ENCODE results near the gene KRI1.

KRI1 gene

GRCh38 chr19:10603084-10603872, 37.5 kb upstream of the KRI1 start:
- TF ChIP-seq CTCF (IDR thresholded peaks at IDR 0.05; ENCODE audit: low read depth, low read length): no peak
- Histone ChIP-seq H3K36me3 (no peaks in the 10 kb centered on the region), H3K9me3 (no peaks in the 10 kb centered on the region), H3K27me3 (peaks cover 22% of the 10 kb centered on the region), H3K4me3 (ENCODE audit: low read depth, low read length) (peak overlapping the region; percentile 75), H3K4me1 (peaks cover 5% of the 10 kb centered on the region)
- no peak for DNase-seq

- Histone ChIP-seq H3K9me3 (no peaks in the 10 kb centered on the region), H3K4me3 (ENCODE audit: low read depth, low read length) (peak overlapping the region; percentile 75), H3K27me3 (peaks cover 24% of the 10 kb centered on the region), H3K36me3 (no peaks in the 10 kb centered on the region), H3K4me1 (peaks cover 5% of the 10 kb centered on the region)
- peak; percentile 90 for DNase-seq
- no peak for TF ChIP-seq CTCF (IDR thresholded peaks at IDR 0.05; ENCODE audit: low read depth, low read length)
Observed at GRCh38 chr19:10602330-10603083, 36.7 kb upstream of the KRI1 start.

GRCh38 chr19:10601999-10602329, 36.2 kb upstream of the KRI1 start:
- H3K4me1 ChIP-seq: peaks cover 5% of the 10 kb centered on the region
- TF ChIP-seq CTCF (IDR thresholded peaks at IDR 0.05; ENCODE audit: low read depth, low read length): no peak
- DNase-seq: no peak
- no peak overlapping the region for H3K4me3 ChIP-seq (ENCODE audit: low read depth, low read length)
- H3K27me3 ChIP-seq: peaks cover 26% of the 10 kb centered on the region
- no peaks in the 10 kb centered on the region for H3K9me3 ChIP-seq
- H3K36me3 ChIP-seq: no peaks in the 10 kb centered on the region

GRCh38 chr19:10600149-10600548, 34.3 kb upstream of the KRI1 start:
- TF ChIP-seq CTCF (IDR thresholded peaks at IDR 0.05; ENCODE audit: low read depth, low read length): no peak
- Histone ChIP-seq H3K4me3 (ENCODE audit: low read depth, low read length) (no peak overlapping the region), H3K36me3 (no peaks in the 10 kb centered on the region), H3K27me3 (peaks cover 33% of the 10 kb centered on the region), H3K9me3 (no peaks in the 10 kb centered on the region), H3K4me1 (peaks cover 5% of the 10 kb centered on the region)
- no peak for DNase-seq

GRCh38 chr19:10593820-10594637, 28.2 kb upstream of the KRI1 start:
- Histone ChIP-seq H3K9me3 (no peaks in the 10 kb centered on the region), H3K4me1 (no peaks in the 10 kb centered on the region), H3K4me3 (ENCODE audit: low read depth, low read length) (no peak overlapping the region), H3K36me3 (no peaks in the 10 kb centered on the region), H3K27me3 (peaks cover 17% of the 10 kb centered on the region)
- DNase-seq: no peak
- no peak for TF ChIP-seq CTCF (IDR thresholded peaks at IDR 0.05; ENCODE audit: low read depth, low read length)
